ENCODE measurements around the gene PRR14.

Gene PRR14

GRCh38 chr16:30650369-30651123 lies at the start of gene PRR14:
Gene PRR14 (plus strand): TSS chr16:30650960. CDS start chr16:30651646, 686 bp downstream.
- peak; percentile 97 for DNase-seq (ENCODE audit: low read depth)

GRCh38 chr16:30601966-30602365 lies 48.8 kb upstream of the PRR14 start:
- no peak for DNase-seq (ENCODE audit: low read depth)

- DNase-seq (ENCODE audit: low read depth) = no peak
These were observed 48.0 kb upstream of the PRR14 start for GRCh38 chr16:30602616-30603277.

- DNase-seq (ENCODE audit: low read depth) = no peak
These were observed 46.8 kb upstream of the PRR14 start for GRCh38 chr16:30603945-30604315.

- no peak for DNase-seq (ENCODE audit: low read depth)
These were observed 46.3 kb upstream of the PRR14 start for GRCh38 chr16:30604316-30604947.

- no peak for DNase-seq (ENCODE audit: low read depth)
These were observed 45.6 kb upstream of the PRR14 start for GRCh38 chr16:30605158-30605557.

- DNase-seq (ENCODE audit: low read depth) = no peak
These were observed 44.8 kb upstream of the PRR14 start for GRCh38 chr16:30606004-30606403.

- DNase-seq (ENCODE audit: low read depth) = no peak
These were observed 41.5 kb upstream of the PRR14 start for GRCh38 chr16:30609002-30609925.

- DNase-seq (ENCODE audit: low read depth) = peak; percentile 97
These were observed 40.6 kb upstream of the PRR14 start, which contains the start of gene ZNF689 for GRCh38 chr16:30609926-30610839. Gene ZNF689 (minus strand): TSS chr16:30610389. CDS start chr16:30610041, 348 bp downstream.

GRCh38 chr16:30615358-30616091 lies 35.2 kb upstream of the PRR14 start:
- DNase-seq (ENCODE audit: low read depth) = no peak

GRCh38 chr16:30619202-30619601 lies 31.6 kb upstream of the PRR14 start:
- no peak for DNase-seq (ENCODE audit: low read depth)

GRCh38 chr16:30619638-30620037 lies 31.1 kb upstream of the PRR14 start:
- DNase-seq (ENCODE audit: low read depth) = no peak

- no peak for DNase-seq (ENCODE audit: low read depth)
These were observed 30.6 kb upstream of the PRR14 start for GRCh38 chr16:30620169-30620568.

GRCh38 chr16:30621765-30622164 lies 29.0 kb upstream of the PRR14 start:
- no peak for DNase-seq (ENCODE audit: low read depth)

- no peak for DNase-seq (ENCODE audit: low read depth)
These were observed 28.2 kb upstream of the PRR14 start for GRCh38 chr16:30622455-30623032.

- no peak for DNase-seq (ENCODE audit: low read depth)
These were observed 27.1 kb upstream of the PRR14 start for GRCh38 chr16:30623536-30624283.

- no peak for DNase-seq (ENCODE audit: low read depth)
These were observed 24.5 kb upstream of the PRR14 start for GRCh38 chr16:30626236-30626635.

GRCh38 chr16:30628628-30629540 lies 21.9 kb upstream of the PRR14 start:
- DNase-seq (ENCODE audit: low read depth) = peak; percentile 64

Measured in CMK (cell line).